GM10266 (cell line): ENCODE data around the gene EMP2.

Experiments
- DNase-seq: peaks from one replicate; pipeline ENCODE4 v3.0.0; 2012; ENCODE audit errors: extremely low spot score
- CTCF ChIP-seq: IDR thresholded peaks from 2 replicates; pipeline ENCODE4 v1.5.1; 2012; ENCODE audit warnings: mild to moderate bottlenecking, low read depth; ENCODE audit not compliant: control insufficient read depth, insufficient read depth; ENCODE audit errors: missing control alignments

EMP2 gene

DNA sequence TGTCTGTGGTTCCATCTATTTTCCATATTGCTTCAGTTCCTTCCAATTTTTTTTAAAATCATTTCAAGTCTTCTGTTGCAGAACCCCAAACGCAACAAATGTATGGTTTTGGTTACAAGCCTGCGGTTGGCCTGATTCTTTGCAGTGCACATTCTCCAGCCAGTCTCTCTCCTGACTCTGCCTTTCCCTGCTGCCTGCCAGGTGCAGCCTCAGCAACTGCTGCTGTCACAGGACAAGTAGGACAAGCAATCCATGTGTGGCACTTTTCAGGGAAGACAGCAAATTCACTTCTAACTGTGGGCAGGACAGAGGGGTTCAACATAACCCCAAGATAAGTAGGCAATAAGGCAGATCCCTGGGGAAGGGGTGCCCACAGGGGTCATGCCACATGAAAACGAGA is 24.2 kb downstream of the EMP2 start:
- DNase-seq = no peak
- TF ChIP-seq CTCF = no peak

GRCh38 chr16:10554569-10554968 is 25.8 kb downstream of the EMP2 start:
- DNase-seq = no peak
- no peak for TF ChIP-seq CTCF

- peak; percentile 91 for DNase-seq
- no peak for TF ChIP-seq CTCF
Observed at GRCh38 chr16:10552998-10553491, 27.4 kb downstream of the EMP2 start.

- TF ChIP-seq CTCF = no peak
- DNase-seq = no peak
Observed at GRCh38 chr16:10552281-10552680, 28.1 kb downstream of the EMP2 start.

DNA sequence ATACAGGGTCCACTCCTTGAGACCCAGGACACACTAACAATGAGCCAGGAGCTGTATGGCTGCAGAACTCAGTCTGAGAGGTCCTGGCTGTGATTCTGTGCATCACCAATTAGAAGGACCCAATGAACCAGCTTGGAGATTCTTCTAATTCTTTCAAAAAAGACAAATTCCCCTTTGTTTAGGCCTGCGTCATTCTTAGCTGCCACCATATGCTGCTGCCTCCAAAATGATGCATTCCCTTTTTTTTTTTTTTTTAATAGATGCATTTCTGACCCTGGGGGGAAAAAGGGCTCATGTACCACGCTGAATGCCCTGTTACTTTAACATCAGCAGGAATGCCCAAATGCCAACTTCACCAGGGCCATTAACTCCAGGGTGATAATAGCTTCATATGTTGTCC is 28.5 kb downstream of the EMP2 start:
- TF ChIP-seq CTCF = no peak
- no peak for DNase-seq

DNA sequence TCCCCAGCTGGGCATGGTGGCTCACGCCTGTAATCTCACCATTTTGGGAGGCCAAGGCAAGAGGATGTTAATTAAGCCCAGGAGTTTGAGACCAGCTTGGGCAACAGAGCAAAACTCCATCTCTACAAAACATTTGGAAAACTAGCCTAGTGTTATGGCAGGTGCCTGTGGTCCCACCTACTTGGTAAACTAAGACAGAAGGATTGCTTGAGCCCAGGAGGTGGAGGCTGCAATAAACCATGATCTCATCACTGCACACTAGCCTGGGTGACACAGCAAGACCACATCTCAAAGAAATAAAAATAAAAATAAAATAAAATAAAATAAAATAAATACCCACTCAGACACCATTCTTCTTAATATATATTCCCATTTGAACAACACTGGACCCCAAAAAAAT is 32.0 kb downstream of the EMP2 start:
- DNase-seq = no peak
- no peak for TF ChIP-seq CTCF

- no peak for TF ChIP-seq CTCF
- DNase-seq = no peak
Observed at GRCh38 chr16:10547708-10548107, 32.7 kb downstream of the EMP2 start.
